GM18867 (cell line): Measurements from ENCODE around the gene MMP7.

Experiments
- ATAC-seq: cut with Tn5 transposase; IDR thresholded peaks from one replicate; pipeline ENCODE4 v1.9.1; 2021; ENCODE audit warnings: mild to moderate bottlenecking, moderate library complexity; ENCODE audit not compliant: unreplicated experiment

Gene MMP7

DNA sequence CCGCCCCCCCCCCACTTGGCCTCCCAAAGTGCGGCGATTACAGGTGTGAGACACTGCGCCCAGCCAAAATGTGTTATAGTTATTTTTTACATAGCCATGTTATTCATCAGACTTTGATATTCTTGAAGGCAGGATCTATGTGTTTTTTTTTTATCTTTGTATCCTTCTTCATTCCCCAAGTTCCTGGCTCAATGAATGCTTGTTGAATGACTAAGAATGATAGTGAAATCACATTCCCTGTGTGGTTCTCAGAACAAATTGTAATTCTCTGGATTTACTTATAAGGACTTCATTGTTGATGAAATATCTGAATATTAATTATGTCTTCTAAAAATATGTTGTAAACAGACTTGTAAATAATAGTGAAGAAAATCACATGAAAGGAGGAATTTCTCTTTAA lies 33.5 kb downstream of the MMP7 start:
- ATAC-seq, result no peak

DNA sequence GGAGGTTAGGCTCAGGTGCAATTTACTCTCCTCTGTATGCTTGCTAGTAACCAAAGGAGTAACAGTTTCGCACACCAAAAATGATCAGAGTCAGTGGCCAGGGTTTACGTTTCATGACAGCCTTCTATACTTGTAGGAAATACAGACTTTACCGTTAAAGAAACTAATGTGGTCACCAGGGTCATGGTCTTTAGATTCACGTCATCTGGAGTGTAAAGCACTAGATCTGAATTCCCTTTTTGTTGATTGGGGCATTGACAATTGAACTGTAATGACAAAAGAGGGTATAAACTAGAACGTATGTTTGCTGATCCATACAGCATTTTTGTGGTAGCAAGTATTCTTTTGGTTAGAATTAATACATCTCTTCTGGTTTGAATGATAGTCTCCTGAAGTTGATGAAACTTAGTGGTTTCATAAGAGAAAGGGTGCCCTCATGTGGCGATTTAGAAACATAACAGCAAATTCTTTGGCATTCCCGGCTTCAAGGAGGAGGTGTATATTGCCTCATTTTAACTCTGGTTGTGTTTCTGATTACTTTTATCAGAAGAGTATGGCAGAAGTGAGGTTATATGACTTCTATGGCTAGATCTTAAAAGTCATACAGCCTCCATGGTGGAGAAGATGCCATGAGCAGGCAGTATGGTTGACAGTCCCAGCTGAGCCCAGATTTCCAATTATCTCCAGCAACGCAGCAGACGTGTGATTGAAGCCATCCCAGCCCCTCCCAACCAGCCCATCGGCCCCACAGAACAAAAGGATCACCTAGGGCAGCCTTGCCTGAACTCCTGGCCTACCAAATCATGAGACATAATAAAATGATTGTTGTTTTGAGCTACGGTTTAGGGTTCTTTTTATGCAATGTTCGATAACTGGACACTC lies 35.1 kb downstream of the MMP7 start:
- peak; percentile 90 for ATAC-seq

DNA sequence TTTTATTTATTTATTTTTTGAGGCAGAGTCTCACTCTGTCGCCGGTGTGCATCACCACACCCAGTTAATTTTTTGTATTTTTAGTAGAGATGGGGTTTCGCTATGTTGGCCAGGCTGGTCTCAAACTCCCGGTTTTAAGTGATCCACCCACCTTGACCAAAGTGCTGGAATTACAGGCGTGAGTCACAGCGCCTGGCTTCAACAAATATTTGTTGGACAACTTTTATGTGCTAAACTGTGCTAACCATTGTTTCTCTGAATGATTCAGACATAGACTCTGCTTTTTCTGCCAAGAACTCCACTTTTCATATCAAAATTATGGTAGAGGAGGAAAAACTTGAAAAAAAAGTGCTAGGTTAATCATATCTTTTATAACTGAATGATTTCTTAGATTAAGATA lies 36.3 kb downstream of the MMP7 start:
- no peak for ATAC-seq

DNA sequence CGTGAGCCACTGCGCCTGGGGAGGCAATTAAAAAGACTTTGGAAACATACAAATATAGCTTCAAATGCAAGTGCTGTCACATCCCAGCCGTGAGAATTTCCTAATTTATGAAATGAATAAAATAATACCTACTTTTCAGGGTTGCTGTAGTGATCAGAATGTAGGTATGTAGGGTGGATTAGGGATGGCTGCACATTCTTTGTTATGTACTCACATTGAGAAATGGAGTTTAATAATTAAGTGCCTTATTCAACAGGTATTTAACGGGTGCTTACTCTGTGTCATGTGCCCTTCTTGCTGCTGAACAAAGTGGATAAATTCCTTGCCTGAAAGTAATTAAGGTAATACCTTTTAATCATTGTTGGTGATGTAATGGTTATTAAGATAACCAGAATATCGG lies 37.0 kb downstream of the MMP7 start:
- ATAC-seq, result no peak

DNA sequence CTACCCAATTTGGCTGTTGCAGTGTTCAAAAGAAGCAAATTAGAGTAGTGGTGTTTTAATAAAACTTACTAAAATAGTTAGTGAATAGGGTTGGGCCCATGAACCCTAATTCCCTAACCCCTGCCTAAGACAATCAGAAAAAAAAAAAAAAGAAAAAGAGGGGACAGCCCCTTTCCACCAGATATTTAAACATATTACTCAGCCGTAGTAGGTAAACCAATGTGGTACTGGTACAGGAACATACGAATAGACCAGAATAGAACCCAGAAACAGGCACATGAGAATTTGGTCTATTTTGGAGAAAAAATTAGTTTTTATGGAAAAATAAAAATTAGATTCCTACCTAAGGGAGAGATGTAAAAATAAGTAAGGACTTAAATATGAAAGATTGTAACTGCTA lies 38.6 kb downstream of the MMP7 start:
- ATAC-seq, result no peak

DNA sequence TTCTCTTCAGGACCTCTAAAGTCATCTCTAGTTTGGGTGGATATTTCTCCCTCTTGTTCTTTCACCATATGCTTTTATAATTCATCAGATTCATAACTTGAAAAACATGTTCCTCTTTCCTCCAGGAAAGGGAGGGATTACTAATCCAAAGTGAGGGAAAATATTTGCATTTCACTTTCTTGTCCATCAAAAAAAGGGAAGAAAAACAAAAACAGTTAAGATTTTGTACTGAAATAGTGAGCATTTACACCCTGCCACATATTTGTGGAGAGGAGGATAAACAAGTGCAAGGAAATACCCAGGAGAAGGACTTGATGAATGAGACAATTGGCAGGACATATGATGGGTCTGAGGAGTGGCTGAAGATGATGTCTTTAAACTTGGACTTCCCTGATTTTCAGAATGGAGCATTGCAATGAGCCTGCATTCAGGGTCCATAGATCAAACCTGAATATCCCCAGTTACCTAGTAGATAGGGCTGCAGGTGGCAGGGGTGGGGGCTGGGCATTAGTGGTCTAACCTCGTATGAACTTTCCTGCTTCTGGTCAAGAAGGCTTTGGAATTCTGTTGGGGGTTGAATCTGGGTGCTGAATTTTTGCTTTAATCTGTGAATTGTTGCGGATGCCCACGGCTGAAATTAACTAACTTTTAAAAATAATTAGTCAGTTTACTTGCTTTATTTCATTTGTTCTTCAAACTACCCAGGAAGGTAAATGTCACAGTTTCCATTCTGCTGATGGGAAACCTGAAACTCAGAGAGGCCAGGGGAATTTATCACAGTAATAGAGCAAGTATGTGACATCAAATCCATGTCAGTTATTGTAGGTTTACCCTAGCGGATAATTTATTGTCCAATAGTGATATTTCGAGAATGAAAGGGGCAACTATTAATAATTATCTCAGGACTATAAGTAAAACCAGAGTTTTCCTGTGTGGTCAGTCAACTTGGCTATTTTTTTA lies 41.1 kb downstream of the MMP7 start:
- ATAC-seq, result no peak

DNA sequence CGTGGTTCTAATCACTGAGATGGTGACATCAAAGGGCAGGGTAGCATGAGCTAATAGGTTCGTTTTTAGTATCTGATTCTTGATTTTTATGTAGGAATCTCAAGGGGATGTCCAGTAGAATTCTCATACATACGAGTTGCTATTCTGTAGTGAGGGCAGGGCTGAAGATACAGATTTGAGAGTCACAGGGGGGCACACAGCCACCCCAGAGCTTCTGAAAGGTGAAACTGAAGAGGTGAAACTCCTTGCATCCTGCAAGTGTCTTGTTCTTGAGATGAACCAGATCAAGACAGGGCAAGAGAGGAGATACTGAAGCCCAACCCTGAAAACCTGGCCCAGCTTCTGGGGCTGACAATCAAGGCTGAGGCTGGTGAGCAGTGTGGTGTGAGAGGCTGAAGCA lies 42.3 kb downstream of the MMP7 start:
- ATAC-seq, result peak; percentile 94

DNA sequence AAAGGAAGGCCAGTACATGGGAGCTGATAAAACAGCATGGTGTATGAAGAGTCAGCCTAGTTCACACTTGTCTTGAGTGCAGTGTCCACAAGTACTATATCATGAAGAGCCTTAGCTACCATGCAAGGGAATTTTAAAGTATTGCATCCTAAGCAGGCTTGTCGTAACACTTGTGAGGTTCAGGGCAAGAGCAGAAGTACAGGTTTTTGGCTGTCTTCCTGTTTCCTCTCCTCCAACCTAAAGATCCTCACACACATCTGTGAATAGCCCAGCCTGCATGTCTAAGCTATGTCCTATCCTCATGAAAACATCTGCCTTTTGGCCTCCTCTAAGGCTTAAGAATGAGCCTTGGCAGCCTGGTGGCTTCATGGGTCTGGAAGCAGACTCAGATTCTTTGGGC lies 43.3 kb downstream of the MMP7 start:
- no peak for ATAC-seq

DNA sequence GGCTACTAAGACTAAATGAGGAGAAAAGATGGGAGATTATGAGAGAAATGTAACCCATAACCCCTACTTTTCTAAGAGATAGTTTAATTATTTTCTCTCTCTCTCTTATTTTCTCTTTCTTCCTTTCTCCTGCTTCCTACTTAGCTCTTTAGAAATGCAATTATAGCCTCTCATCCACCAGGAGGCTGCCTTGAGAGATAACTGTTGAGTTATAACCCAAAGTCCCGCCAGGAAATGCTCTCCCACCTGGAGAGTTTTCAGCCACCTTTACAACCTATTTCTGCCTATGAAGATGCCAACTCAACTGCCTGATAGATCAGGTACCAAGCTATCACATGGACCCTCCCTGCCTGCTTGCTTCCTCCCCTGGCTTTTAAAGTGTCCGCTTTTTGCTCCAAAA lies 44.0 kb downstream of the MMP7 start:
- no peak for ATAC-seq

DNA sequence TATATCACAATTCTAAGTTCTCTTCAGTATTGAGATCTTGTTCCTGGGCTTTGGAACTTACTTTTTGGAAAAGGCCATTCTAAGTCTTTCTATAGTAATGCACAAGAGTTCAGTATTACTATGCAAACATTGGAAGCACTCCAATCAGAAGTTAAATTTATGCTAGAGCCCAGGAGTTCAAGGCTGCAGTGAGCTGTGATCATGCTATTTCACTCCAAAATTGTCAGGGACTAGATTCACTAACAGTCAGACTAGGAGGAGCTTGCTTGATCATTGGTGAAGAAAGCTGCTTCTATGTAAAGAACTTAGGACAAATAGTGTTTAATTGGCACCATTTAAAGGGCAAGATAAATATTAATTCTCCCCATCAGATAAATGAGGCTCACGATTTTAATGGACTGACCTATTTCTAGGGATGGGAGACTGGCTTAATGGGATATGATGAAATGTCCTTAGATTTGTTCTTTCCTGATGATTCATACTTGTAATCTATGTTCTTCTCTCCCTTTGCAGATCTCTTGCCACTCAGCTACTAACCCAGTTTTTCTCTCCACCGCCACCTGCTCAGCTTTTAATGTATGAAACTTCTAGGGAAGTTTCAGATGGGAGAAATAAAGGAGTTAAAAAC lies 45.3 kb downstream of the MMP7 start:
- ATAC-seq, result no peak

DNA sequence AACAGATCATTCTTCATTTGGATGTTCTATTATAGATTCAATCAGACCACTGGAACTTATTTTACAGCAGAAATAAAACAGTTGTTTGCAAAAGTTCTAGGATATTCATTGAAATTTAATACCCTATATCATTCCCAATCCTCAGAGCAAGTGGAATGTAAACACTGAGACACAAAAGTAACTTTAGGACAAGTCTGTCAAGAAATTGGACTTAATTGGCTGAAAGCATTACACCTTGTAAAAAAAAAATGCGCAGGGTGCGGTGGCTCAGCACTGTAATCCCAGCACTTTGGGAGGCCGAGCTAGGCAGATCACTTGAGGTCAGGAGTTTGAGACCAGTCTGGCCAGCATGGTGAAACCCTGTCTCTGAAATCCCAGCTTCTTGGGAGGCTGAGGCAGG lies 48.1 kb downstream of the MMP7 start:
- ATAC-seq, result no peak

DNA sequence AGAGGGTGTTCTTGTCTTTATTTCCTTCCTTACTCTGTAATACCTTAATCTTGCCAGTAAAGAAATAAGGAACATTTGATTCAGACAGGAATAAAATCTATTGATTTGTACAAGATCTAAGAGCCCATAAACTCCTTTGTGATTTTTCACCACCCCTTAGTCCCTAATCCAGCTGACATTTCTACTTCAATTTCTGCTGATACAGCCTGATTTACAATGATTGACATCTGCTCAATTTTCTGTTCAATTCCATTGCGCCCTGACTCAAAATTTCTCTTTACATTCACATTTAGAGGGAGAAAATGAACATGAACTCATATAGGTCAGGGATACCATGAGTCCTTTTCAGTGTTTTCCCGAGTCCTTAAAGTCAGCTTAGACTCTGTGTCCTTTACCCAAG lies 50.8 kb downstream of the MMP7 start:
- ATAC-seq, result no peak

DNA sequence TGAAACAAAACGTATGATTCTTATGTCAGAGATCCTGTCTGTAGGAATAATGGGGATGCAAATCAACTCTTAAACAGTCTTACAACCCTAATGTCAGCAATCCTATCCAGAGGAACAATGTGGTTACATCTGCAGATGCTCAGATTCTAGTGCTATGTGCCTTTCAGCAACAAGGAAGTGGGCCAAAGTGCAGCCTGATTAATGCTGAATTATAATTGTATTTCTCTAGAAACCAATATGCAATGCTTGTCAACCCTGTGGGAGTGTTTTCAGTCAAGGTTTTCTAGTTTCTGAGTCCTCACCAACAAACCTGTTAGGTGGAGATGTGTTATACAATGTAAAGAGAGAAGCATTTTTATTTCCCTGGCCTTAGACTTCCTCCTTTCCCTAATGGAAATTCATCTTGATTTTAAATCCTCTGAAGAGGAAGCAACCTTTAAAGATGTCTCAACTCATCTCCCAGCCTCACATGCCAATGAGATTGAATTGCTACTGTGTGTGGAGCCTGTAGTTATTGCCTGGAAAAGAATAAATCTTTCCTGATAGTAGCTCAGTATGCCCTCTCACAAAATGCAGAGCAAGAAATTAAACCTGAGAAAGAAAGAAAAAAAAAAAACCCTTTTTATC lies 51.8 kb downstream of the MMP7 start:
- ATAC-seq, result no peak

DNA sequence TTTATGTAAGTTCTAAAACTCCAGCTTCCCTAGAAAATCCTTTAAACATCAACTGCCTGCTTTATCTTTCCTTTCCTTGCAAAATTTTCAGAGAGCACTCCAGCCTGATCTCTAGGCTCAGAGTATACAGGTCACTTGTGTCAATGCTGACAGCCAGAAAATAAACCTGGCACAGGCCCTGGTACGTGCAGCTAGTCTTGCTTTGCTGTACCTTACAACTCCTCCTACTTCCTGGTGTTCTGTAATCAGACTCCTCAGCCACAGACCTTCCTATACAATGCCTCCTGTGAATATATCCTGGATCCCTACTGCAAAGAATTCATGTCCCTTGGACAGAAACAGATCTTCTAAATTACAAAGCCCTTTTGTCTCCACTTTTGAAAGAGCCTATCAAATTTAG lies 53.7 kb downstream of the MMP7 start:
- no peak for ATAC-seq

DNA sequence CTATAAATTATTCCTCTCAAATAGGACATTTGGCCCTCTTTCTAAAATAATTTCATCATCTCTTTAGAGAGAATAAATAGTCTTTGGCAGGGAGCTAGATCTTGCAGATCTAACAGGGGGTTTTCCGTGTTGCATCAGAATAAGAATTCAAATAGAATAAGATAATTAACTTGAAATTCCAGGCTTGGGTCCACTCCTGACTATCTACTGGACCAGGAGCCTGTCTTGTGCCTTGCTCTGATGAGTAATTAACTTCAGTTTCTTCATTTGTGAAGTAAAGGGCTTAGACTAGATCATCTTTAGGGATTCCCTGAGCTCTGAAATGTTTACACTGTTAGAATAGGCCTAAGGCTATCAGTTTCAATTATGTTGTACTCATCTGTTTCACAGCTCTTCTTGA lies 54.5 kb downstream of the MMP7 start:
- ATAC-seq, result no peak

DNA sequence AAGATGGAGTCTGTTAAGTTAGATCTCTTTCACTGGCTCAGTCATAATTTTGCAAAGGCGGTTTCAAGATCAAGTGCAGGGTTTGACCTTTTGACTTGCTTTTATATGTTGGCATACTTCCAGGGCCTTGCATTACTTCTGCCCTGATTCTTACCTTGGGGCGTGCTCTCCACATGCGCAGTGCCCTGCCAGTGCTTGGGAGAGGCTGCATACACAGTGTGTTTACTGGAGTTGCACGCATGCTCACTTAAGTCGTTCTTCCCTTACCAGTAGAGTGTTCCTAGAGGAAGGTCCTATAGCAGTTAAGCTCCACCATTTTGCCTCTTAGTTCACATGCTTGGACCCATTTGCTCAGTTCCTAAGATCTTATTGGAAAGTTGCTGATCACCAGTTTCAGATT lies 57.0 kb downstream of the MMP7 start:
- no peak for ATAC-seq

DNA sequence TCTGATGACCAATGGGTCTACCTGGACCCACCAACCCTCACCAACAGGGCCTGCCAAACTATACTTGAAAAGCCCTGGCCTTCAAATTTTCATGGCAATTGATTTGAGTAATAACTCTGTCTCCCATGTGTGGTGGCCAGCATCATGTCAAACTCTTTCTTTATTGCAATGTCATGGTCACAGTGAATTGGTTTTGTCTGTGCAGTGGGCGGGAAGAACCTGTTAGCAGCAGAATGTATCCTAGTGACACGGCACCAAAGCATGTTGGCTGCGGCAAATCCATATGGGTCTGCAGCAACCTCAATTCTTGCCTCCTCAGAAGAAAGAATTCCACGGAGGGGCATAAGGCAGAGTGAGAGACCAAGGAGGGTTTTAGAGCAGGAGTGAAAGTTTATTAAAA lies 58.4 kb downstream of the MMP7 start:
- ATAC-seq, result no peak

DNA sequence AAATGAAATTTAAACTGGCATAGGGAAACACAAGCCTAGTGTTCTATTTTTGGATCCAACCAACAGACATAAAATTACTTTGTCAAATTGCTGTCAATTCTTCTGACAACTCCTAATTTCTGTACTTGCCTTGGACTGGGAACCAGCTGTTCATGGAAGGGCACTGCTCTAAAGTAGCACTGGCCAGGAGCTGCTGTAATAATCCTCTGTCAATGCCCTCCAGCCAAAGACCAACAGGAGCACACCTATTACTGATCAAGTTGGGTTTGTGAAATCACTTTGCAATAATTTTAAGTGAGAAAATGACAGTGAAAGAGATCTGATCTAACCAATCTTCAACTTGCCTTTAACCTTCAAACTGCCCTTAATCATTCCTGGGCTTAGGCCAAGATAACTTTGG lies 59.1 kb downstream of the MMP7 start:
- no peak for ATAC-seq
